Uterus (tissue), 4 donors: ENCODE data around the gene CNOT6L. TPM values are rescaled to one million over a fixed set of nuclear protein-coding genes. Genes with fewer than 3 reads are reported as not detected.

Experiments
- DNase-seq, 2 donors: peaks; one replicate each; pipeline ENCODE4 v3.0.0-alpha.2; 2019 to 2020
- H3K27ac ChIP-seq, 2 donors: fragments of 200-600 bp; sonication (generic); 1 replicate in 1 of 2; 2 replicates in 1 of 2; pipeline ENCODE4 v1.5.1; 2016 to 2018
- H3K27me3 ChIP-seq, 2 donors: fragments of 200-600 bp; sonication (generic); one replicate each; pipeline ENCODE4 v1.5.1; 2018 to 2019; ENCODE audit warnings: control low read depth in 1 of 2
- H3K36me3 ChIP-seq, 2 donors: fragments of 200-600 bp; sonication (generic); one replicate each; pipeline ENCODE4 v1.5.1; 2019; ENCODE audit warnings: control low read depth in 1 of 2
- H3K4me1 ChIP-seq, 2 donors: fragments of 200-600 bp; sonication (generic); one replicate each; pipeline ENCODE4 v1.5.1; 2018 to 2019; ENCODE audit warnings: control low read depth in 1 of 2
- H3K4me3 ChIP-seq, 2 donors: fragments of 200-600 bp; sonication (generic); 1 replicate in 1 of 2; 2 replicates in 1 of 2; pipeline ENCODE4 v1.5.1; 2018 to 2019; ENCODE audit warnings: mild to moderate bottlenecking in 1 of 2
- H3K9me3 ChIP-seq, 2 donors: fragments of 200-600 bp; sonication (generic); one replicate each; pipeline ENCODE4 v1.5.1; 2019; ENCODE audit warnings: control low read depth in 1 of 2
- POLR2A ChIP-seq, 2 donors: fragments of 450-650 bp; IDR thresholded peaks; one replicate each; pipeline ENCODE4 v1.6.1; 2016; ENCODE audit warnings: antibody characterized with exemption in 2 of 2, mild to moderate bottlenecking in 1 of 2, moderate library complexity in 1 of 2
- intact Hi-C: fragments of 100-400 bp; cut with DNase I; formaldehyde crosslinking; loops from one replicate; pipeline ENCODE4 v1.15.1; 2023; ENCODE audit warnings: low total_unique reads
- total RNA-seq, 4 donors: library from RNA; depleted of rRNA in 3 of 4; stranded (reverse); fragments of >200 nt in 3 of 4; gene quantifications; one replicate each; pipeline versions ENCODE4 v1.1.0 to v1.2.4, GENCODE V29; 2014 to 2023
- TF ChIP-seq, protein P1 (sequence below), 4 experiments: fragments of 200-600 bp in 2 of 4; fragments of 450-650 bp in 2 of 4; sonication (generic) in 2 of 4; IDR thresholded peaks; one replicate each; pipeline ENCODE4 v1.5.1; 2016 to 2019; ENCODE audit warnings: antibody characterized with exemption in 4 of 4, mild to moderate bottlenecking in 2 of 4, moderate library complexity in 1 of 4
- donor health status: DM: yes; HTN: yes; CAD: no.

CNOT6L gene
- total RNA-seq, 4 donors from 2014 or later = 6.7 to 63.2 (median 45.9) TPM

DNA sequence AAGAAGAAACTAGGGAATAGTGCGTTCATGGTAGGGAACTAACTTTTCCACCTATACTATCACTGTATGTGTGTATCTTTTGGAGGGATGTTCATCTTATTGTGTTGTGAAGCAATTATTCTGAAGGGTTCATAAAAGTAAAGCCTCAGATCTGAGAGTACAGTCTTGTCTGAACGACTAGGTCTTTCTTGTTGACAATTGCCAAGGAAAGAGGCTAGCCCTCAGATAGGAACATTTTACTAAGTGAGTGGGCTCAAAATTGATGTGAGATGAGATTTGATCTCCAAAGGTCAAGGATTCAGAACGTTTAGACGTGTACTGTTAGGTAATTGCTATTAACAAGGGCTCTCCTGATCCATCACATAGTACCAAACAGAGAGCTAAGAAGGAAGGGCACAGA lies 15.2 kb upstream of the CNOT6L start:
- TF ChIP-seq, protein P1, sequence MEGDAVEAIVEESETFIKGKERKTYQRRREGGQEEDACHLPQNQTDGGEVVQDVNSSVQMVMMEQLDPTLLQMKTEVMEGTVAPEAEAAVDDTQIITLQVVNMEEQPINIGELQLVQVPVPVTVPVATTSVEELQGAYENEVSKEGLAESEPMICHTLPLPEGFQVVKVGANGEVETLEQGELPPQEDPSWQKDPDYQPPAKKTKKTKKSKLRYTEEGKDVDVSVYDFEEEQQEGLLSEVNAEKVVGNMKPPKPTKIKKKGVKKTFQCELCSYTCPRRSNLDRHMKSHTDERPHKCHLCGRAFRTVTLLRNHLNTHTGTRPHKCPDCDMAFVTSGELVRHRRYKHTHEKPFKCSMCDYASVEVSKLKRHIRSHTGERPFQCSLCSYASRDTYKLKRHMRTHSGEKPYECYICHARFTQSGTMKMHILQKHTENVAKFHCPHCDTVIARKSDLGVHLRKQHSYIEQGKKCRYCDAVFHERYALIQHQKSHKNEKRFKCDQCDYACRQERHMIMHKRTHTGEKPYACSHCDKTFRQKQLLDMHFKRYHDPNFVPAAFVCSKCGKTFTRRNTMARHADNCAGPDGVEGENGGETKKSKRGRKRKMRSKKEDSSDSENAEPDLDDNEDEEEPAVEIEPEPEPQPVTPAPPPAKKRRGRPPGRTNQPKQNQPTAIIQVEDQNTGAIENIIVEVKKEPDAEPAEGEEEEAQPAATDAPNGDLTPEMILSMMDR (IDR thresholded peaks at IDR 0.05) = no peak
- TF ChIP-seq POLR2A (IDR thresholded peaks at IDR 0.05) = no peak
- no peaks in the 10 kb centered on the region for H3K36me3 ChIP-seq
- H3K27me3 ChIP-seq = peaks cover 0 to 7% of the 10 kb centered on the region in 2 donors
- H3K27ac ChIP-seq = no peak overlapping the region
- H3K4me1 ChIP-seq = no peaks in the 10 kb centered on the region
- no peaks in the 10 kb centered on the region for H3K9me3 ChIP-seq
- H3K4me3 ChIP-seq = no peak overlapping the region
- intact Hi-C loops = no loop called here
- no peak for DNase-seq

DNA sequence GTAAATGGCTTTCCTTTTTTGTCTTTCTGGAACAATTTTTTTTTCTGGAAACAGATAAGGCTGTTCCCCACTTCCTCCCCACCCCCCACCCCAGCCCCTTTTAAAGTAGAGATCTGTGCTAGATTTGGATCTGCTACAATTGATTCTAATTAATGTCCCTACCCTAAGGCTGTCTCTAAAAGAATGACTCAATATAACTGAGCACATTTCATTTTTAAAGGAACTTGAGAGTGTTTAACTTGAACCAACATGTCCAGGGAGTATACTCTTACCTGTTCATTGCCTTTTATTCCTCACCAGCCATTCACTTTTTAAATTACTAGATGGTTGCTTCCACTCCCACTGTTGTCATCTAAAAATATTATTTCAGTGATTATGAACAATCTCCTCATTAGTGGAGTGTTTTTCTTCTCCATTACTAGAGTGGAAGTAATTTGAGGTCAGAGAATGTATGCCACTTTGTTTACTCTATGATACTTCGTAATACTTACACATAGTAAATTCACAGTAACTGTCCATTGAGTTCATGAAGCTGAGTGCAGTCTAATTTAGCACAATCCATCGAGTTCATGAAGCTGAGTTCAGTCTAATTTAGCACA lies 14.1 kb upstream of the CNOT6L start:
- DNase-seq = no peak
- Histone ChIP-seq H3K36me3 (no peaks in the 10 kb centered on the region), H3K4me3 (no peak overlapping the region), H3K4me1 (no peaks in the 10 kb centered on the region), H3K9me3 (no peaks in the 10 kb centered on the region), H3K27me3 (peaks cover 0 to 7% of the 10 kb centered on the region in 2 donors), H3K27ac (no peak overlapping the region)
- intact Hi-C loops = no loop called here
- TF ChIP-seq POLR2A (IDR thresholded peaks at IDR 0.05) = no peak
- TF ChIP-seq, protein P1 (IDR thresholded peaks at IDR 0.05) = no peak

DNA sequence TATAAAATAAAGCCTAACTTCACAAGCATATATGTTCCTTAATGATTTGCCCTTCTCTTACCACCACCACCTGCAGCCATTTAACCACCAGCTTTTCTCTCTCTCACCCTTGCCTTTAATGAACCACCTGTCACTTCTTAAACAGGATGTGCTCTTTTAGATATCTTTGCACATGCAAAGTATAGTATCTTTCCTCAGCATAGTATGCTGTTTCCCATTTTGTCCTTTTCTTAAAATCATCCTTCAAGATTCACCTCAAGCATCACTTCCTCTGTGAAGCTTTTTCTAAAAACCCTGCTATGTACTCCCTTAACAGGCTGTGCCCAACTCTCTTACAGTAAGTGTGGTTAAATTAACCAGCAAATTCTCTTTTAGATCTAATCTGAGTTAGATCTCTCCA lies 8.2 kb upstream of the CNOT6L start:
- peaks cover 0 to 7% of the 10 kb centered on the region in 2 donors for H3K27me3 ChIP-seq
- H3K4me1 ChIP-seq = no peaks in the 10 kb centered on the region
- intact Hi-C loops = no loop called here
- no peak for DNase-seq
- no peak for TF ChIP-seq POLR2A (IDR thresholded peaks at IDR 0.05)
- TF ChIP-seq, protein P1 (IDR thresholded peaks at IDR 0.05) = no peak
- no peaks in the 10 kb centered on the region for H3K36me3 ChIP-seq
- no peaks in the 10 kb centered on the region for H3K9me3 ChIP-seq
- H3K4me3 ChIP-seq = no peak overlapping the region
- H3K27ac ChIP-seq = no peak overlapping the region

DNA sequence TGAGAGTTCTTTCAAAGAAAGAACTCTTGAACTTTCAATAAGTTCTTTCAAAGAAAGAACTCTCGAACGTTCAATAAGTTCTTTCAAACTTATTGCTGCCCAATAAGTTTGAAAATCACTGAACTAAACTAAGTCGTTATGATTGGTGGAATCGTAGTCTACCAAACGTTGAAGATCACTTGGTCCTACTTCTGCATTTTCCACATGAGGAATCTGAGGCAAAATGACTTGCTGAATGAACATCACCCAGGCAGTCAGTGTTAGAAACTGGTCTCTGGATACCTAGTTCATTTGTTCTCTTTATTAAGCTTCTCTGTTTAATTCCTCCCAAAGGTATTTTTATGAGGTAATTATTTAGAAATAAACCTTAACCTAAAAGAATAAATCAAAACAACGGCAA lies 7.1 kb upstream of the CNOT6L start:
- no peak overlapping the region for H3K4me3 ChIP-seq
- TF ChIP-seq POLR2A (IDR thresholded peaks at IDR 0.05) = no peak
- TF ChIP-seq, protein P1 (IDR thresholded peaks at IDR 0.05) = no peak
- H3K27ac ChIP-seq = no peak overlapping the region
- peaks cover 0 to 7% of the 10 kb centered on the region in 2 donors for H3K27me3 ChIP-seq
- intact Hi-C loops = no loop called here
- no peaks in the 10 kb centered on the region for H3K36me3 ChIP-seq
- no peak for DNase-seq
- H3K4me1 ChIP-seq = peaks cover 0 to 2% of the 10 kb centered on the region in 2 donors
- no peaks in the 10 kb centered on the region for H3K9me3 ChIP-seq

DNA sequence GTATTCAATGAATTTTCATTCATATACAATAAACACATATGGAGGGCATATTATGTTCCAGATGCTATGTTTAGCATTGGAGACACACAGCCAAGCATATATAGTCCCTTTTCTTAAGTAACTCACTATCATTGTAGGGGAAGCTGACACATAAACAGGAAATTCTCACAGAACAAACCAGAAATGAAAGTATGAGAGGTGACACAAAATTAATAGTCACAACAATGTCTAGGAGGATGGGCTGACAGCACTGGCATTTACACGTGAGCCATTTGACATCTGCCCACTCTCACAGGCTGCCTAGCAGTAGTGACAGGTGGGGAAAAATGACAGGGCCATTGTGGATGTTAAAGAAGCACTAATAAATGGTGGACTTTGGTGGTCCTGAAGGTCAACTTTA lies 2.6 kb upstream of the CNOT6L start:
- H3K36me3 ChIP-seq = no peaks in the 10 kb centered on the region
- DNase-seq = no peak
- H3K4me3 ChIP-seq = no peak overlapping the region
- H3K9me3 ChIP-seq = no peaks in the 10 kb centered on the region
- intact Hi-C loops = no loop called here
- H3K27me3 ChIP-seq = no peaks in the 10 kb centered on the region
- TF ChIP-seq POLR2A (IDR thresholded peaks at IDR 0.05) = no peak
- TF ChIP-seq, protein P1 (IDR thresholded peaks at IDR 0.05) = no peak
- peak overlapping the region; percentile 99 for H3K27ac ChIP-seq
- H3K4me1 ChIP-seq = peaks cover 4 to 6% of the 10 kb centered on the region in 2 donors
